ENCODE measurements around the gene ELAPOR2. TPM values are rescaled to one million over a fixed set of nuclear protein-coding genes. Genes with fewer than 3 reads are reported as not detected.

The ELAPOR2 gene
- total RNA-seq, 1 donor from 2014 or later, result 4.5 TPM

- Mint-ChIP-seq H3K9me3 (no peaks in the 10 kb centered on the region), H3K27ac (no peak overlapping the region), H3K4me1 (no peaks in the 10 kb centered on the region)
These were observed 46.2 kb downstream of the ELAPOR2 start for GRCh38 chr7:87013136-87013839.

More at GRCh38 chr7:87013136-87013839, 46.2 kb downstream of the ELAPOR2 start:
- ATAC-seq (ENCODE audit: low read depth) (no peak), DNase-seq (no peak)
- Mint-ChIP-seq H3K4me3 (no peak overlapping the region), H3K27me3 (peaks cover 3% of the 10 kb centered on the region), H3K36me3 (ENCODE audit: low read depth) (no peaks in the 10 kb centered on the region)
- TF ChIP-seq, protein P1, sequence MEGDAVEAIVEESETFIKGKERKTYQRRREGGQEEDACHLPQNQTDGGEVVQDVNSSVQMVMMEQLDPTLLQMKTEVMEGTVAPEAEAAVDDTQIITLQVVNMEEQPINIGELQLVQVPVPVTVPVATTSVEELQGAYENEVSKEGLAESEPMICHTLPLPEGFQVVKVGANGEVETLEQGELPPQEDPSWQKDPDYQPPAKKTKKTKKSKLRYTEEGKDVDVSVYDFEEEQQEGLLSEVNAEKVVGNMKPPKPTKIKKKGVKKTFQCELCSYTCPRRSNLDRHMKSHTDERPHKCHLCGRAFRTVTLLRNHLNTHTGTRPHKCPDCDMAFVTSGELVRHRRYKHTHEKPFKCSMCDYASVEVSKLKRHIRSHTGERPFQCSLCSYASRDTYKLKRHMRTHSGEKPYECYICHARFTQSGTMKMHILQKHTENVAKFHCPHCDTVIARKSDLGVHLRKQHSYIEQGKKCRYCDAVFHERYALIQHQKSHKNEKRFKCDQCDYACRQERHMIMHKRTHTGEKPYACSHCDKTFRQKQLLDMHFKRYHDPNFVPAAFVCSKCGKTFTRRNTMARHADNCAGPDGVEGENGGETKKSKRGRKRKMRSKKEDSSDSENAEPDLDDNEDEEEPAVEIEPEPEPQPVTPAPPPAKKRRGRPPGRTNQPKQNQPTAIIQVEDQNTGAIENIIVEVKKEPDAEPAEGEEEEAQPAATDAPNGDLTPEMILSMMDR (IDR thresholded peaks at IDR 0.05), result no peak
- POLR2A ChIA-PET, result no interaction called here
- CTCF ChIA-PET, result no interaction called here
- intact Hi-C loops (cut with micrococcal nuclease), result no loop called here

Other genes starting within 250 kb of the ELAPOR2 start
- gene DMTF1, start 92.8 kb upstream of the ELAPOR2 start, total RNA-seq, result 159 and 175 TPM in 2 replicates
- gene TMEM243, start 160.1 kb upstream of the ELAPOR2 start, total RNA-seq, result 106 and 111 TPM in 2 replicates